HEK293T (cell line): Measurements from ENCODE around the gene TMEM260.
"Not testable (repeated sequence)": the region's sequence is repeated elsewhere in the genome, so short reads cannot be mapped to it uniquely, and the experiment has no call there.

Experiments used
- CTCF ChIA-PET: fragments of 350-600 bp; formaldehyde crosslinking; extraction: SDS; loops from one replicate; lab custom pipeline; 2021; ENCODE audit warnings: antibody characterized with exemption, inconsistent platforms; lab: Yijun Ruan, JAX
- POLR2A ChIA-PET: fragments of 350-600 bp; formaldehyde crosslinking; extraction: SDS; loops from one replicate; lab custom pipeline; 2020; ENCODE audit warnings: antibody characterized with exemption, inconsistent platforms; lab: Yijun Ruan, JAX
- DNase-seq: peaks from one replicate; pipeline ENCODE4 v3.0.0; 2012; ENCODE audit warnings: mixed read lengths; ENCODE audit errors: extremely low spot score
- ARNT ChIP-seq: fragments of 450-650 bp; IDR thresholded peaks from 2 replicates; pipeline ENCODE4 v1.6.1; 2017; ENCODE audit warnings: mild to moderate bottlenecking
- BHLHE40 ChIP-seq: fragments of 450-650 bp; IDR thresholded peaks from 2 replicates; pipeline ENCODE4 v1.6.1; 2016; ENCODE audit warnings: mild to moderate bottlenecking, moderate library complexity, borderline replicate concordance
- CTBP1 ChIP-seq: fragments of 450-650 bp; IDR thresholded peaks from 2 replicates; pipeline ENCODE4 v1.6.1; 2016; ENCODE audit warnings: borderline replicate concordance
- ELF4 ChIP-seq: fragments of 450-650 bp; IDR thresholded peaks from 2 replicates; pipeline ENCODE4 v1.6.1; 2017; ENCODE audit warnings: antibody characterized with exemption
- FOXA1 ChIP-seq: fragments of 450-650 bp; IDR thresholded peaks from 2 replicates; pipeline ENCODE4 v1.6.1; 2016; ENCODE audit warnings: mild to moderate bottlenecking
- FOXK2 ChIP-seq: fragments of 450-650 bp; IDR thresholded peaks from 2 replicates; pipeline ENCODE4 v1.6.1; 2016; ENCODE audit warnings: mild to moderate bottlenecking
- FOXM1 ChIP-seq: fragments of 450-650 bp; IDR thresholded peaks from 2 replicates; pipeline ENCODE4 v1.6.1; 2017; ENCODE audit warnings: mild to moderate bottlenecking, borderline replicate concordance
- HDGF ChIP-seq: fragments of 450-650 bp; IDR thresholded peaks from 2 replicates; pipeline ENCODE4 v1.6.1; 2017; ENCODE audit warnings: antibody characterized with exemption, borderline replicate concordance
- L3MBTL2 ChIP-seq: fragments of 450-650 bp; conservative IDR thresholded peaks from 2 replicates; pipeline ENCODE4 v1.6.1; 2016; ENCODE audit warnings: mild to moderate bottlenecking
- LEF1 ChIP-seq: fragments of 450-650 bp; IDR thresholded peaks from 2 replicates; pipeline ENCODE4 v1.6.1; 2017; ENCODE audit warnings: mild to moderate bottlenecking, borderline replicate concordance
- NFRKB ChIP-seq: fragments of 450-650 bp; IDR thresholded peaks from 2 replicates; pipeline ENCODE4 v1.6.1; 2016; ENCODE audit warnings: mild to moderate bottlenecking, moderate library complexity
- SP1 ChIP-seq: fragments of 450-650 bp; IDR thresholded peaks from 2 replicates; pipeline ENCODE4 v1.6.1; 2017
- SUZ12 ChIP-seq: fragments of 450-650 bp; IDR thresholded peaks from 2 replicates; pipeline ENCODE4 v1.6.1; 2016; ENCODE audit warnings: mild to moderate bottlenecking
- ZNF384 ChIP-seq: fragments of 450-650 bp; IDR thresholded peaks from 2 replicates; pipeline ENCODE4 v1.6.1; 2016
- TF ChIP-seq, protein P1 (sequence below): fragments of 450-650 bp; IDR thresholded peaks from 2 replicates; pipeline ENCODE4 v1.6.1; 2016

Gene TMEM260

DNA sequence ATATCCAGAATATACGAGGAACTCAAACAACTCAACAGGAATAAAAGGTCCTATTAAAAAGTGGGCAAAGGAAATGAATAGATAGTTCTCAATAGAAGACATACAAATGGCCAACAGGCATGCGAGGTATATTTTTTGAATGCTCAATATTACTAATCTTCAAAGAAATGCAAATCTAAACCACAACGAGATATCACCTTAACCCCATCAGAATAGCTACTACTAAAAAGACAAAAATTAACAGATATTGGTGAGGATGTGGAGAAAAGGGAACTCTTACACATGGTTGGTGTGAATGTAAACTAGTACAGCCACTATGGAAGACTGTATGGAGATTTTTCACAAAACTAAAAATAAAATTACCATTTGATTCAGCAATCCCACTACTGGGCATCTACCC, 99.2 kb downstream of the TMEM260 start:
- ChIA-PET POLR2A (no interaction called here), CTCF (no interaction called here)
- DNase-seq, result no peak
- TF ChIP-seq FOXA1 (no peak), NFRKB (no peak), CTBP1 (no peak)

DNA sequence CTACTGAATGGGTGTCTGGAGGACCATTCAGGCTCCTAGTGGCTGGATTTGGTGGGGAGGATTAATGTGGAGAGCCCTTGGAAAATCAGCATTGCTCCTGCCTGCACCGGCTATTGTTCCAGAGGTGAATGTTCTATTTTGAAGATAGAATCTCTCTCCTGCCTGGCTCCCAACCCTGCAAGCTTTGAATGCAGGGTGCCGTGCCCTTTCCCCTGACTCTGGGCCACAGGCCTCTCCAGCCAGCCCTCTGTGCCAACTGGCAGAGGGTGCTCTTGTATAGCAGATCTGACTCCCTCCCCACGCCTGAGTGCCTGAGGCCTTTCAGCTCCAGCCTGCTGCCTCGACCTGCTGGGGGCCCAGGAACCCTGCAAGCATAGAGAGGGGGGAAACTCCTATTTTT, 106.8 kb downstream of the TMEM260 start:
- TF ChIP-seq NFRKB (no peak), ZNF384 (no peak), SP1 (no peak), FOXK2 (no peak)
- TF ChIP-seq, protein P1, sequence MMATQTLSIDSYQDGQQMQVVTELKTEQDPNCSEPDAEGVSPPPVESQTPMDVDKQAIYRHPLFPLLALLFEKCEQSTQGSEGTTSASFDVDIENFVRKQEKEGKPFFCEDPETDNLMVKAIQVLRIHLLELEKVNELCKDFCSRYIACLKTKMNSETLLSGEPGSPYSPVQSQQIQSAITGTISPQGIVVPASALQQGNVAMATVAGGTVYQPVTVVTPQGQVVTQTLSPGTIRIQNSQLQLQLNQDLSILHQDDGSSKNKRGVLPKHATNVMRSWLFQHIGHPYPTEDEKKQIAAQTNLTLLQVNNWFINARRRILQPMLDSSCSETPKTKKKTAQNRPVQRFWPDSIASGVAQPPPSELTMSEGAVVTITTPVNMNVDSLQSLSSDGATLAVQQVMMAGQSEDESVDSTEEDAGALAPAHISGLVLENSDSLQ, result no peak
- CTCF ChIA-PET, result no interaction called here
- DNase-seq, result no peak
- POLR2A ChIA-PET, result no interaction called here

DNA sequence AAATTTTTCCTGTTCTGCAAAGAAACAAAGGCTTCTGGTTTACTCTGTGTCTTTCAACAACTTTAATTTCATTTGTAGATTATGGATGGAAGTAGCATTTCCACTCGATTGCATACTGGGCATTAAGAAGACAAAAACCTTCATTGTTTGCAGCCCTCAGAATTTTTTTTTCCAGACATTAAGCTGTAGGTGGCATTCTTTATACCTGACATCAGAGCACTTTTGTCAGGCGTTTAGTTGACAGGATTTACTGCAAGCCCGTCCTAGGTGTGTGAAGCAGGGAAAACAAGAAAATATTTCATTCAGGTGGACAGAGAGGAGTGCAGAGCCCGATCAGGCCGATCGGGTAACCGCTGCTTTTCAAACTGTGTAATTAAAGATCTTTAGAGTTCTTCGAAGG, 107.5 kb downstream of the TMEM260 start:
- CTCF ChIA-PET, result no interaction called here
- DNase-seq, result no peak
- TF ChIP-seq CTBP1, result no peak
- TF ChIP-seq L3MBTL2, result no peak
- TF ChIP-seq BHLHE40, result no peak
- TF ChIP-seq, protein P1, result no peak
- TF ChIP-seq ZNF384, result no peak
- no peak for TF ChIP-seq SP1
- no peak for TF ChIP-seq ELF4
- TF ChIP-seq FOXM1, result no peak
- no peak for TF ChIP-seq ARNT
- TF ChIP-seq FOXK2, result no peak
- POLR2A ChIA-PET, result no interaction called here

DNA sequence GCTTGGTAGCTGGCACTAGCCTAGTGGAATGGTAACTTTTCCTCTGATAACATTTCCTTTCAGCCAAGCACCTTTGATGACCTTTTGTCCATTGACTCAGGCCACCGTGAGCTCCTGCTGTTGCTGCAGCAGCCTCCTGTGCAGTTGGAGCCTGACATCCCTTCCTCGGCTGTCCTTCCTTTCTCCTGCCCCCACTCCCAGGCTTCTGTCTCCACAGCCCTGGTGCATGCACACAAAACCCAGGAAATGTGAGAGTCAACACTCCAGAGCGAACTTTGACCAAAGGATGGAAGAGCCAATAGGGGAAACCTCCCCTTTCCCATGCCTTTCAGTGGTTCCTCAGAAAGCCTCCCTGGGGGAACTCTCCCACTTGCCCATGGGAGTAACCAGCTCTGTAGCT, 115.0 kb downstream of the TMEM260 start:
- POLR2A ChIA-PET, result no interaction called here
- no peak for DNase-seq
- no peak for TF ChIP-seq ELF4
- TF ChIP-seq FOXA1, result no peak
- no peak for TF ChIP-seq LEF1
- TF ChIP-seq ARNT, result no peak
- no peak for TF ChIP-seq BHLHE40
- no peak for TF ChIP-seq L3MBTL2
- TF ChIP-seq HDGF, result no peak
- TF ChIP-seq ZNF384, result no peak
- TF ChIP-seq SUZ12, result no peak
- TF ChIP-seq, protein P1, result no peak
- no peak for TF ChIP-seq FOXM1
- TF ChIP-seq CTBP1, result no peak
- CTCF ChIA-PET, result interaction anchor here (1.0 kb wide), 1 partner anchor 37 kb away, joined by 4 read pairs; no protein-coding TSS in a partner anchor

DNA sequence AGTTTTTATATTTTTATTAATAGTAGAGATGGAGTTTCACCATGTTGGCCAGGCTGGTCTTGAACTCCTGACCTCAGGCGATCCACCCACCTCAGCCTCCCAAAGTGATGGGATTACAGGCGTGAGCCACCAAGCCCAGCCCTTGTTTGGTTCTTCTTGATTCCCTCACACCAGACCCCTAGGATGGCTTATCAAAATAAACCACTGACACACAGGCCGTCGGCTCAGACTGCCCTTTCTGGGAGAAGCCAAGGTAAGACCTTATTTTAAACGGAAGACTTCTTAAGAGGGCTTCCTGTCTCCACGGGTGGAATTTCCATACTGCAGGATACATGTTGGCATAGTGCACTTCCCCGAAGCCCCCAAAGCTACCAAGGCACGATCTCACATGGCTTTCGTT, 115.6 kb downstream of the TMEM260 start:
- POLR2A ChIA-PET, CTCF ChIA-PET, DNase-seq: not testable (repeated sequence)
